Stimulated activated CD4-positive, alpha-beta T cell treated with anti-CD3 and anti-CD28 coated beads, Interleukin-15, amount 100 ng/mL, for 1 hour (primary cell): Measurements from ENCODE around the gene PCMT1.
"Not testable (repeated sequence)": the region's sequence is repeated elsewhere in the genome, so short reads cannot be mapped to it uniquely, and the experiment has no call there.

ENCODE experiments used
- DNase-seq, 2 donors: peaks; one replicate each; pipeline ENCODE4 v3.0.0-alpha.2; 2020; ENCODE audit warnings: low read depth in 1 of 2, low spot score in 1 of 2

Gene PCMT1

DNA sequence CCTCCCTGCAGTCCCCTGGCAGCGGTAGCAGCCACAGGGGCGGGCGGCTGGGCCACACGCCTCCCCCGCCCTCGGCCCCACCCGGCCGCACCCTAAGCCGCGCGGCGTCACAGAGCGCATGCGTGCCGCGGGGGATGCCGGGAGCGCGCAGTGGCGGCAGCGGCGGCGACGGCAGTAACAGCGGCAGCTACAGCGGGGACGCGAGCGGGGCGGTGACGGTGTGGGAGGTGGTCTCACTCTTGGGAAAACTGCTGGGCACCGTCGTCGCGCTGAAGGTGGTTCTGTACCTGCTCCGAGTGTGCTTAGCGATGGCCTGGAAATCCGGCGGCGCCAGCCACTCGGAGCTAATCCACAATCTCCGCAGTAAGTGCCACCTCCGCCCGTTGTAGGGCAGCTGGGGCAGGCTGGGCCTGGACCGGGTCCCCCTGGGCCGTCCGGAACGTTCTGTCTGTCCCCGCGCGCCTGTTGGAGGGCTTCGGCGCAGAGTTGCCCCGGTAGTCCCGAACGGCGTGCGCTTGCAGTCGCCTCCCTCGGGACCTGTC, at the start of gene PCMT1:
TSS of gene PCMT1 (plus strand) at position 148 of the 542 bp plus-strand sequence. CDS start at position 309, 161 bp downstream.
- peak; percentile 88 to 90 for DNase-seq

DNA sequence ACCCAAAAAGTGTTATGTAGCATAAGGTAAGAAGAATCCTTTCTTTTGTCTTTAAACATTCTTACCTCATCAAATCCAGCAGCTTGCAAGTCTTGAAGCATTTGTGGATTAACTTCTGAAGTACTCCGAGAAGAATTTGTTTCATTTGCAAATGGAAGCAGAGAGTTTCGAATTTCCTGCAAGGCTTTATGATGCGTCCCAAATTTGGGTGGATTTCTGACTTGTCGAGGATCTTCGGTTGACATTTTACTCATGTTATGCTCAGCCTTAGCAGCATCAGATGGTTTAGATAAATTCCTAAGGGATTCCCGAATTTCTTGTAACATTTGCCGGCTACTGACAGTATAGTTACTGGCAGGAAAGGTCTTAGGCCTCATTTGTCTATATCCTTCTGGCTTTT, 47.8 kb upstream of the PCMT1 start:
- no peak for DNase-seq

DNA sequence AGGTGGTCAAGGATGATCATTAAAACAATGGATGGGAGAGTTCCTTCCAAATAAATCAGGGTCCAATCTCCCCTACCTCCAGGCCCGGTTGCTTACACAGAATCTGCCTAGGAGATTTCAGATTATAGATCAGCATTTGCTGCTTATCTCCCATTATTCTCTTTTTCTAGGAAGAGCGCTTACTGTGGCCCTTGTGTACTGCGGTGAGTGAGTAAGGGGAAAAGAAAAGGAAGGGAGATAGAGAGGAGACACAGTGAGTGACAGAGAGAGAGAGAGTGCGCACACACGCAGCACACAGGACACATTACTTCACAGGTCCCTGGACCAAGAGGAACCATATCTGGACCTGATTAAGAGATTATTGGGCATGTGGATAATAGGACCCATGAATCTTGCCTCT, 37.8 kb upstream of the PCMT1 start:
- DNase-seq = no peak

DNA sequence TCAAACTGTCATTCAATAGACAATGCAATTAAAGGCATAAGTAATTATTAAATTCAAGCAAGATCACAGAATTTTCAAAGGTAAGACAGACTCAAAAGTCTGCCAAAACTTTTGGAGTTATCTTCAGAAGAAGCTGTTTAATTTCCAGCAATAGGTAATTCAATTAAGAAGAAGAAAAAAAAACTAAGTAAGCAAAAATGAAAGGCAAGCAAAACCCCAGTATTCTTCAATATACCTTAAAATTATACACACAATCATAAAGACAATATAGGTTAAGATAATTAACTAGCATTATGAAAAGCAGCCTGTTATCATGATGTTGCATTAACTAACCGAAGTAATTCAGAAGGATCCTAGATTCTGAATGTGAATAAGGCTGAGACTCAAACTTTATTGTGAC, 35.1 kb upstream of the PCMT1 start:
- DNase-seq = no peak

DNA sequence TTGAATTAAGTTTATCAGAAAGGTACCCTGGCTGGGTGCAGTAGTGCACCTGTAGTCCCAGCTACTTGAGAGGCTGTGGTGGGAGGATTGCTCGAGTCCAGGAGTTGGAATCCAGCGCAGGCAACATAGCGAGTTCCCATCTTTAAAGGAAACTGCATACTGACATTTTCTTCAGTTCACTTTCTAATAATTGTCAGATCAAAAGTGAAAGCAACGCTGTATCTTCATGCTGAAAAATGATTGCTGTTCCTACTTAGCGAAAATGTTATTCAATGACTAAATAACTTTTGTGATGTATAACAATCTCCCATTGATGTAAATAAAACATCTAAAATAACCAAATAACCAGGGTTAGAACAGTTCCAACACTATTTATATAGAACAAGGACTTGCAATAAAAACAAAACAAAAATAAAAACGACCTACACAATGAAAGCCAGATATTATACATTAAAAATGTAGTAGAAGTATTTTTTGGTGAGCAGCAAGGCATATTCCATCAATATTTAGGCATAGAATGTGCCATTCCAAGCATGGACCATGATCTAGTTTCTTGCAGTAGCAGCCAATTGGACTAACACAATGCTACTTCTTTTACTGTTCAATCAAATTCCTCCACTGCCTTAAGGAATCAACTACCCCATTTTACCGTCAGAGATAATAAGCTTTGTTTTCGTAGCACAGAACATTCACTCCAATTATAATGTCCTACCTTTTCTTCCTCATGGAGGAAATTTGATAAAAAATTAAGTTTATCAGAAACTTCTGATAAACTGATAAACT, 33.2 kb upstream of the PCMT1 start:
- no peak for DNase-seq

DNA sequence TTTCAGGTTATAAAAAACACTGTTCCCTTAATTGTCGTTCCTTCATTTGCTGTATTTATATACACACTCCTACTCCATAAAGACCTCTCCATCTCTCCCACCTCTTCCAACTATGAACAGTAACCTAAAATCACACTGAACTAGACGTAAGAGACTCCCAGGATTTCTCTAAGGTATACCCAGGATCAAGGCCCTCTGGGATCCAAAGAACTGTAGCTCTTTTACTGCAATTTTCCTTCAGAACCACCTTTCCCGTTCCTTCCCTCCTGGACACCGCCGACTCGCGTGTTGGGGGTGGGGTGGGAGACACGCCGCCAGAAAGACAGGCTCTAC, 32.3 kb upstream of the PCMT1 start:
- no peak for DNase-seq

DNA sequence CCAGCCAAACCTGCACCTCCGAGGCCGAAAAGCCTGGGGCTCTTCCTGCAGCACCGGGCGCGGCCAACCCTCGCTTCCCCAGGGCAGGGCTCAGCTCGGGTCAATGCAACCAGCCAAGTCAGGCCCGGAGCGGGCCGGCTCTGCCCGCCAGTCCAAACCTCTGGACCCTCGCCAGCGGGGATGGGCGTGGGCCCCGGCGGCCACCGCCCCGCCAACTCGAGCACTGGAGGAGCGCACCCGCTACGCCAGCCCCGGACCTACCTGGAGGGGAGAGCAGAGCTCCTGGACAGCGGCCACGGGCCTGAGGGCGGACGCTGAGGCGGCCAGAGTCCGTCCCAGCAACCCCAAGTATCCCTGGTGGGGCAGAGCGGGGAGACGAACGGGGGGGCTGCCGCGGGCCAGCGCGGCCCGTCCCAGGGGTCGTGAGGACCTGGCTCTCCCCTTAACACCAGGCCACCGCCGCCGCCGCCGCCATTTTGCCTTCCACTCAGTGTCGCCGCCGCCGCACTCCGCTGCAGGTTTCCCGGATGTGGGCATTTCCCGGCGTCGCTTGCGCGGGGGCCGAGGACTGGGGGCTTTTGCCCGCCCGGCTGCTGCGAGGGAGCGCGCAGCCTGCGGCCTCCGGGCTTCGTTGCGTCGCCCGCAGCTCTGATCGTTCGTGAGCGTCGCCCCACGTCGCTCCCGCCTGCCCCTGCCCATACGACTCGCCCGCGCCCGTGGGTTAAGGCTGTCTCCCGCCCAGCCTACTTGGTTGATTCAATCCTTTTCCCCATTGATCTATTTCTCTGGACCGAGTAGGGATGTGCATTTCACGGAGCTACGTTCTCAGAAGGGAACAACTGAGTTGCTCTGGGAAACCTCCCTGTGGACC, 31.7 kb upstream of the PCMT1 start, which contains the start of gene LATS1:
TSS of gene LATS1 (minus strand) at position 514 of the 871 bp plus-strand sequence. CDS start 15,975 bp downstream, outside the sequence.
- DNase-seq = peak; percentile 79 to 89

DNA sequence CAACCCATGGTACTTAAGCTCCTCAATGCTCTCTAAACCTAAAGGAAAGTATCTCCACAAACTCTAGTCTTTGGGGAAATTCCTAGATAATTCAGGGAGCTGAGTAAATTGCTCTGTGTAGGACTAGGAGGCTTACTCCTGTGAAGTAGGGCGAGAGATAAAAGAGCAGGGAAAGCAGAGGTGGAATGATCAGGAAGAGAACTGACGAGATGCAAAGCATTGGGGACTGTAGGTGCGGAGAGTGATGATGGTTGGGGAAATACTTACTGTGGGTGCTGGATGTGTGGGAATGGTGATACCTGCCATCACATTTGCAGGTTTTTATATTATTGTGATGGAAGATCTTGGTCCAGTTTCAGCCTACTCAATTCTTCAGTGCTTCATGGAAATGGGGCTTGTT, 30.0 kb upstream of the PCMT1 start:
- no peak for DNase-seq

DNA sequence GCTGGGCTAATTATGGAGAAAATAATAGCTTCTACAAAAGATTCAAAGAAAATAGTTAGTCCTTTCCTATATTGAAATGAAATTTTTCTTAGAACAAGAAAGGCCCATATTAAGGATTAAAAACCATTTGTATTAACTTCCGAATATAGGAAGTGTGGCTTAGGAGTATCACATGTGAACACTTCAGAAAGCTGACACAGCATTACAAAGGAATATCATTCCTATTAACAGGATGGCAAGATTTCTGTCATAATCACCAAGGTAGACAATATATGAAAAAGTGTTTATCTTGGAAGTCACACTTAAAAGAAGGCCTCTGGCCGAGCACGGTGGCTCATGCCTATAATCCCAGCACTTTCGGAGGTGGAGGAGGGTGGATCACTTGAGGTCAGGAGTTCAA, 26.3 kb upstream of the PCMT1 start:
- no peak for DNase-seq

DNA sequence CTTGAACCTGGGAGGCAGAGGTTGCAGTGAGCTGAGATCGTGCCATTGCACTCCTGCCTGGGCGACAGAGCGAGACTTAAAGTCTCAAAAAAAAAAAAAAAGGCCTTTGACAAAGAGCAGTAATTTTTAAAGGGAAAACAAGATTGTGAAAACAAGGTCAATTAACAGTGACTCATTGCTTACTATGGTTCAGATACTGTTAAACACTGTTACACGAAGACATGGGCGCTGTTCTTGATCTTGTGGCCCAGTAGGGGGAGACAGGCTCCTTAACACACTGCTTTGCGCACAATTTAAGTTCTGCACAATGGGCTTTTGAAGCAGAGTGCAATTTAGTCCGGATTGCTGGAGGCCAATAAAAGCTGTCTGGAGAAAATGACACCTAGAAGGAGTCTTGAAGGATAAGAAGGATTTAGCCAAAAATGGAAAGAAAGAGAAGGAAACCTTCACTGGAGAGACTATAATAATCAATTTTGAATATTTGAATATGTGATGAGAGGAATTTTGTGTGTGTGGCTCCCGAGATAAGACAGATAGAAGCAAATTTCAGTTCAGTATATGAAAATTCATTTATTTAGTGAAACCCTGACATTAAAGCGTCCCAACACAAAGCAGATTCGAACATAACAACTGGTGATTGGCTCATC, 25.6 kb upstream of the PCMT1 start:
- no peak for DNase-seq

DNA sequence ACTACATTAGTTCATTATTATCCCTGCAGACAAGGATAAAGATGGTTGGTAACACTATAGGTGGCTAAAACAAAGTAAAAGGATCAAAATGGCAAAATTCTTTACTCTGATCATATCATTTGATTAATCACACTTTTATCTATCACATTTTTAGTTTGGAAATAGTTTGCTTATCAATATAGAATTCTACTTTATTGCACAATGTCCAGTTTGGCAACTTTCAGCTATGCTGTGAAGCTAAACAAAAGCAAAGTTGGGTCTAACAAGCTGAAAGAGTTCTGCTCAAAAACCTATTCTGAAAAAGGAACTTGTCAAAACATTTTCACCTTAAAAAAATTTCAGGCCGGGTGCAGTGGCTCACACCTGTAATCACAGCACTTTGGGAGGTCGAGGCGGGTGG, 23.8 kb upstream of the PCMT1 start:
- DNase-seq = no peak

DNA sequence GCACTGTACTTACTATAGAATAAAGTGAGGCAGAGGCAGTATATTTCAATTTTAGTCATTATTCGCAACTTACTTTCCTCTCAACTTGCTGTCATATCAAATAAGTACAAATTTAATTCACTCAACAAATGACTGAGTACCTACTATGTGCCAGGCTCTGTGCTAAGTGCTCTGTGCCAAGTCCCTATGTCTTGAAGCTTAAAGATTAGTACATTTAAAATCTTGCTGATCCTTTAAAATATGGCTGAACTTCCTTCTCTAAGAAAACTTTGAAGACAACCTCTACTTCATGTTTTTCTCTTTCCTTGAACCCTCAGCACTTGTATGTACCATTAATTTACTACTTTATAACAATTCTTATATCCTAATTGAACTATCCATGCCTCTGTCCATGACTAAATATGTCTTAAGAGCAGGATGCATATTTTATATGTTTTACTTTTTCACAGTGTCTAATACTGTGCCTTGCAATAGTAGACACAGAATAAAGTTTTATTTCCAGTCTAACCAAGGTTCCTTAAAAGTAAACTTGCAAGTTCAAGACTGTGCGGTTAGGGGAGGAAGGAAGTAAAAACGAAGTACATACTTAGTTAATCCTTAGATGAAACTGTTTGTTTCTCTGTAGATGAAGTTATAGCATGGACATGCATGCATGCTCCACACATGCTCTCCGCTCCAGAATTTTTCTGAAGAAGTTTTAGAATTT, 21.6 kb upstream of the PCMT1 start:
- no peak for DNase-seq

DNA sequence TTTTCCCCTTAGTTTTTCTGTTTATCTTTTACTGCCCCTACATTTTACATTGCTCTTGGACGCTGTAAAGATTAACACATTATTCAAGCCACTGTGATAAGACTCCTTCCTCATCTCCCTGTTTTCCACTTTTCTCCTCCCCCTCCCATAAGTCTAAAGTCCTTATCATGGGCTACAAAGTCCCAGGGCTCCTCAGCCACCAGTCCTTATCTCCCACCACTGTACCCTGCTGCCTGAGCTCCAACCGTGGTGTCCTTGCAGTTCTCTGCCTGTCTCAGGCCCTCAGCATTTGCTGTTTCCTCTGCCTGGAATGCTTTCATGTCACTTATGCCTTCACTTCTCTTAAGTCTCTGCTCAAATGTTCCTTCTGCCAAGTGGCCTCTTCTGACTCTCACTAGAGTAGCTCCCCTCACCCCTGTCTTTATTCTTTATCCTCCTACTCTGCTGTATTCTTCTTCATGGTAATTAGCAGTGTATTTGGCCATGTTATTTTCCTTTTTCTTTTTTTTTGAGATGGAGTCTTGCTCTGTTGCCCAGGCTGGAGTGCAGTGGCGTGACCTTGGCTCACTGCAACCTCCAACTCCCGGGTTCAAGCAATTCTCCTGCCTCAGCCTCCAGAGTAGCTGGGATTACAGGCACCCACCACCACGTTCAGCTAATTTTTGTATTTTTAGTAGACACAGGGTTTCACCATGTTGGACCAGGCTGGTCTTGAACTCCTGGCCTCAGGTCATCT, 20.9 kb upstream of the PCMT1 start:
- DNase-seq = no peak

DNA sequence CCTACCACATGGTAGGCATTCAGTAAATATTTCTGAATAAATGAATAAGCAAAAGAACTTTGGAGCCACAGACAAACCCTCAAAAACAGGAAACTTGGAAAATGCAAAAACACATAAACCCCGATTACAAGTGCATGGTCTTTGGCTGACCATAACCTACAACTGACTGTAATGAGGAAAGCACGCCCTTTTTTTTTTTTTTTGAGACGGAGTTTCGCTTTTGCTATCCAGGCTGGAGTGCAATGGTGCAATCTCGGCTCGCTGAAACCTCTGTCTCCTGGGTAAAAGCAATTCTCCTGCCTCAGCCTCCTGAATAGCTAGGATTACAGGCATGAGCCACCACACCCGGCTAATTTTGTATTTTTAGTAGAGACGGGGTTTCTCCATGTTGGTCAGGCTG, 19.7 kb upstream of the PCMT1 start:
- DNase-seq = no peak

DNA sequence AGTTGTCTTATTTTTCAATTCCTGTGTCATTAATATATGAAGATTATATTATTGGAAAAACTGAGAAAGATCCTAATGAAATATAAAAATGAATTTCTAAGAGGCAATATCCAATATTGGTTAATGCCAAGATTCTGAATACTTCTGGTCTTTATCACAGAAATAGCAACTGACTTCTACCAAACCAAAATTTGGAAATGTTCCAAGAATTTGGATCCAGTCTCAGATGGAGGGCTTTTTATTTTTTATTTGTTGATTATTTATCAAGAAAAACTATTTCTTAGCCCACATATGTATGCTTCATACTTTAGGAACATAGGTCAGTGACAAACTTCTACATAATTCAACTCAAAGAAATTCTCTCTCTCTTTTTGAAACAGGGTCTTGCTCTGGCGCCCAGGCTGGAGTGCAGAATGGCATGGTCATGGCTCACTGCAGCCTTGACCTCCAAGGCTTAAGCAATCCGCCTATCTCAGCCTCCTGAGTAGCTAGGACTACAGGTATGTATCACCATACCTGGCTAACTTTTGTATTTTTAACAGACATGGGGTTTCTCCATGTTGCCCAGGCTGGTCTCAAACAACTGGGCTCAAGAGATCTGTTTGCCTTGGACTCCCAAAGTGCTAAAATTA, 16.3 kb upstream of the PCMT1 start:
- DNase-seq = no peak

DNA sequence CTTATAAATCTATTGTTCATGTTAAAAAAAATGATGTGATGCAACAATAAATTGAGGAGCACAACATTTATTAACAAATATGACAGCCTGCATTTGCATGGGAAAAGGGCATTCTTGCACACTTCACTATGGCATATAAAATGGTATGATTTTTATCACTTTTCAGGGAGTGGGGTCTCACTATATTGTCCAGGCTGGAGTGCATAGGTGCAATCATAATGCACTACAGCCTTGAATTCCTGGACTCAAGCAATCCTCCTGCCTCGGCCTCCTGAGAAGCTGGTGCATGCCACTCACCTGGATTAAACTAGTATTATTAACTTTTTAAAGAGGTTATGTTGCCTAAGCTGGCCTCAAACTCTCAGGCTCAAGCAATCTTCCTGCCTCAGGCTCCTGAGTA, 14.6 kb upstream of the PCMT1 start:
- DNase-seq = no peak

DNA sequence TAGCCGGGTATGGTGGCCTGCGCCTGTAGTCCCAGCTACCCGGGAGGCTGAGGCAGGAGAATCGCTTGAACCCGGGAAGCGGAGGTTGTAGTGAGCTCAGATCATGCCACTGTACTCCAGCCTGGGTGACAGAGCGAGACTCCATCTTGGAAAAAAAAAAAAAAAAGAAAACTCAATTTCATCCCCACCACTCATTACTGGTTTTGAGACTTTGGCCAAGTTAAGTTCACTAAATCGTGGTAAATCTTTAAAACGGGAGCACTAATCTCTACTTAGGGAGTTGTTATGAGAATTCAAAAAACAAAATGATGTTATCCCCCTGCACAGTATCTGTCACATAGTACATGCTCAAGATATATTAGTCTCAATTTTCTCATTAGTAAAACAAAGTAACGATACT, 4.3 kb upstream of the PCMT1 start:
- not testable (repeated sequence) for DNase-seq

DNA sequence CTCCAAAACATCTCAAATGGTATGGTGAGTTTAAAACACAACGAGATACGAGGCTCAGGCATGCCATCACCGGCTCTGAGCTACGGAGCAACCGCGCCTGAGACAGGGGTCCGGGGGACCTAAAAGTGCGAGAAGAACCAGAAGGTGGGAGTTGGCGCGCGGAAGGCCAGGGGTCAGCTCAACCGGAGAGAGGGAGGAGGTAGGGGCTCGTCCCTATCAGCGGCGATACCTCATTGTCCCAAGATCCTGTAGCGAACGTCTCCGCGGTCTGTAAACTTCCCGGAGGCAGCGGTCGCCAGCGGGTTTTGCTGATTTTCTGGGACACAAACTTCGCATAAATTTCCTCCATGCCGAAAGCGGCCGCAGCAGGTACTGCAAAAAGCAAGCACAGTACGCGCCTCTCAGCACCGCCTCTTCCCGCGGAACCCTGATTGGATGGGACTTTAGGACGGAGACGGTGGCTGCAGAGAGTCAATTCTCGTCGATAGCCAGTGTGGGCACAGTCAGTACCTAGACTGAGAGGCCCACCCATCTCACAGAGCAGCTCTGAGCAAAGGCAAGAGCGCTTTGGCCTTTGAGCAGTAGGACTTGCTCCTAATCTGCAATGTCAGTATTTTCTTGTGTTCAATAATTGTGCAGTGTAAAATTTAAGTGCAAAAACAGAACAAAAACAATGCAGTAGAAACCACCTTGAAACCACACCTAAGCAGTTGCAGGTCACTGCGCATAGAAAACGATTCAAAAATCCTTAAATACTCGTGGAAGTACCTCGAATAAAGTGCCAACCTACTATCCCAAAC, 3.2 kb upstream of the PCMT1 start, which contains the start of gene NUP43:
TSS of gene NUP43 (minus strand) at position 383 of the 800 bp plus-strand sequence. CDS start at position 349, 34 bp downstream.
- DNase-seq = peak; percentile 83 to 85

DNA sequence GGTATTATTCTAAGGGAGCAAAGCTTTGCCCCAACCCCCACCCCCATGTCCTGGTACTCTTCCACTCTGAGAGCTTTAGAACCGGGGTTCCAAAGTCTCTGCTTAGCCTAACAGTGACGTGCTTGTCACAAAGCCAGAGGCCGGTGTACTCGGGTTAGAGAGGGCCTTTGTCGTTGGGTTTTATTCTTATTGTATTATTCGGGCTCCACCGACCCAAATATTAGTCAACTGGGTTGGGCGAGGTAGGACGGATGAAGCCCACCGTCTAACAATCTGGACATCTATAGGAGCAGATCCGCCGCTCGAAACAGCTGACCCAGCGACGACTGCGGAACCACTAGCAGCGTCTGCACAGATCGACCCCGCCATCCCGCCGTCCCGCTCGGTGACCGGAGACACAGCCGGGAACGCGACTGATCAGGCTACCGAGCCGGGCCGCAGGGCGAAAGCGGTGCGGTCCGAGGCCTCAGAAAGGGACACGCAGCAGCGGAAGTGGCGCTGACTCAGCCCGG, 403 bp upstream of the PCMT1 start:
- not testable (repeated sequence) for DNase-seq
